ENCODE data around the gene ATG7. TPM values are rescaled to one million over a fixed set of nuclear protein-coding genes. Genes with fewer than 3 reads are reported as not detected.
"Not testable (repeated sequence)": the region's sequence is repeated elsewhere in the genome, so short reads cannot be mapped to it uniquely, and the experiment has no call there.

Gene ATG7
- total RNA-seq, 2 experiments from 2014 or later = 31.0 to 33.1 TPM

- Mint-ChIP-seq H3K9me3 (peaks cover 2% of the 10 kb centered on the region), H3K36me3 (ENCODE audit: low read depth) (peaks cover 34% of the 10 kb centered on the region), H3K4me1 (ENCODE audit: low read depth) (peaks cover 57% of the 10 kb centered on the region), H3K4me3 (no peak overlapping the region), H3K27ac (no peak overlapping the region), H3K27me3 (no peaks in the 10 kb centered on the region)
- DNase-seq (no peak), ATAC-seq (no peak)
- TF ChIP-seq CTCF (IDR thresholded peaks at IDR 0.05) = no peak
- ChIA-PET CTCF (no interaction called here), POLR2A (no interaction called here)
- intact Hi-C loops (cut with micrococcal nuclease) = no loop called here
Measured at GRCh38 chr3:11591002-11591355, 318.8 kb downstream of the ATG7 start.

GRCh38 chr3:11591391-11592282 lies 319.4 kb downstream of the ATG7 start:
- DNase-seq (no peak), ATAC-seq (no peak)
- peak overlapping the region; percentile 20 for H3K27ac Mint-ChIP-seq
- no peaks in the 10 kb centered on the region for H3K27me3 Mint-ChIP-seq
- POLR2A ChIA-PET = no interaction called here
- no peak for TF ChIP-seq CTCF (IDR thresholded peaks at IDR 0.05)
- CTCF ChIA-PET = no interaction called here
- H3K4me3 Mint-ChIP-seq = no peak overlapping the region
- peaks cover 38% of the 10 kb centered on the region for H3K36me3 Mint-ChIP-seq (ENCODE audit: low read depth)
- H3K4me1 Mint-ChIP-seq (ENCODE audit: low read depth) = peaks cover 52% of the 10 kb centered on the region
- peaks cover 3% of the 10 kb centered on the region for H3K9me3 Mint-ChIP-seq
- intact Hi-C loops (cut with micrococcal nuclease) = no loop called here

- intact Hi-C loops (cut with micrococcal nuclease) = no loop called here
- Mint-ChIP-seq H3K27ac (no peak overlapping the region), H3K4me1 (ENCODE audit: low read depth) (peaks cover 46% of the 10 kb centered on the region), H3K9me3 (peaks cover 3% of the 10 kb centered on the region), H3K27me3 (no peaks in the 10 kb centered on the region), H3K4me3 (no peak overlapping the region), H3K36me3 (ENCODE audit: low read depth) (peaks cover 41% of the 10 kb centered on the region)
- CTCF ChIA-PET = no interaction called here
- ATAC-seq (no peak), DNase-seq (no peak)
- POLR2A ChIA-PET = no interaction called here
- TF ChIP-seq CTCF (IDR thresholded peaks at IDR 0.05) = no peak
Measured at GRCh38 chr3:11592445-11593298, 320.5 kb downstream of the ATG7 start.

- ChIA-PET CTCF (no interaction called here), POLR2A (no interaction called here)
- Mint-ChIP-seq H3K27me3 (no peaks in the 10 kb centered on the region), H3K4me3 (no peak overlapping the region), H3K4me1 (ENCODE audit: low read depth) (peaks cover 45% of the 10 kb centered on the region), H3K9me3 (peaks cover 6% of the 10 kb centered on the region), H3K36me3 (ENCODE audit: low read depth) (peaks cover 47% of the 10 kb centered on the region), H3K27ac (no peak overlapping the region)
- no peak for TF ChIP-seq CTCF (IDR thresholded peaks at IDR 0.05)
- ATAC-seq (no peak), DNase-seq (no peak)
- intact Hi-C loops (cut with micrococcal nuclease) = no loop called here
Measured at GRCh38 chr3:11593318-11594034, 321.3 kb downstream of the ATG7 start.

- H3K4me3 Mint-ChIP-seq; DNase-seq; intact Hi-C loops (cut with micrococcal nuclease); ATAC-seq; H3K27ac Mint-ChIP-seq; H3K27me3 Mint-ChIP-seq; POLR2A ChIA-PET; H3K9me3 Mint-ChIP-seq; CTCF ChIA-PET: not testable (repeated sequence)
- peaks cover 38% of the 10 kb centered on the region for H3K4me1 Mint-ChIP-seq (ENCODE audit: low read depth)
- H3K36me3 Mint-ChIP-seq (ENCODE audit: low read depth) = peaks cover 49% of the 10 kb centered on the region
Measured at GRCh38 chr3:11595024-11595423, 322.8 kb downstream of the ATG7 start.
